Stimulated activated CD4-positive, alpha-beta T cell treated with anti-CD3 and anti-CD28 coated beads, Interleukin-12 subunit alpha, Interleukin-12 subunit beta, amount 100 ng/mL, for 4 hours (primary cell): ENCODE measurements around the gene HES3.

Experiments used
- DNase-seq: peaks from one replicate; pipeline ENCODE4 v3.0.0-alpha.2; 2020

HES3 gene, protein sequence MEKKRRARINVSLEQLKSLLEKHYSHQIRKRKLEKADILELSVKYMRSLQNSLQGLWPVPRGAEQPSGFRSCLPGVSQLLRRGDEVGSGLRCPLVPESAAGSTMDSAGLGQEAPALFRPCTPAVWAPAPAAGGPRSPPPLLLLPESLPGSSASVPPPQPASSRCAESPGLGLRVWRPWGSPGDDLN

DNA sequence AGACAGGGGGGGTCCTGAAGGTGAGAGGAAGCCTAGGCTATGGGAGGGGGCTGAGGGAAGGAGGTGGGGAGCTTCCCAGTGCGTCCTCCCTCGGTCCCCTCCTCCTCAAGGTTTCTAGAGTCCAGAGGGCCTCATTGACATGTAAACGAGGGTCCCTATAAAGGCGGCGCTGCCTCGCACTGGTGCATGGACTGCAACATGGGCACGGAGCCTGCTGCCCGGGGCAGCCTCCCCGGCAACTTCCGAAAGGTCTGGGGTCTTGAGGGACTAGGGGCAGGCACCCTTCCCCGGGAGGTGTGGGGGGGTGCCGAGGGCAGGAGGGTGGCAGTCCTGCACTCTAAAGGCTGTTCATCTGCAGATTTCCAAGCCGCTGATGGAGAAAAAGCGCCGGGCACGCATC lies at the start of gene HES3:
Gene HES3 (plus strand): TSS at position 187 of the 400 bp plus-strand sequence. CDS start 187 bp downstream, at position 374.
- DNase-seq: no peak

DNA sequence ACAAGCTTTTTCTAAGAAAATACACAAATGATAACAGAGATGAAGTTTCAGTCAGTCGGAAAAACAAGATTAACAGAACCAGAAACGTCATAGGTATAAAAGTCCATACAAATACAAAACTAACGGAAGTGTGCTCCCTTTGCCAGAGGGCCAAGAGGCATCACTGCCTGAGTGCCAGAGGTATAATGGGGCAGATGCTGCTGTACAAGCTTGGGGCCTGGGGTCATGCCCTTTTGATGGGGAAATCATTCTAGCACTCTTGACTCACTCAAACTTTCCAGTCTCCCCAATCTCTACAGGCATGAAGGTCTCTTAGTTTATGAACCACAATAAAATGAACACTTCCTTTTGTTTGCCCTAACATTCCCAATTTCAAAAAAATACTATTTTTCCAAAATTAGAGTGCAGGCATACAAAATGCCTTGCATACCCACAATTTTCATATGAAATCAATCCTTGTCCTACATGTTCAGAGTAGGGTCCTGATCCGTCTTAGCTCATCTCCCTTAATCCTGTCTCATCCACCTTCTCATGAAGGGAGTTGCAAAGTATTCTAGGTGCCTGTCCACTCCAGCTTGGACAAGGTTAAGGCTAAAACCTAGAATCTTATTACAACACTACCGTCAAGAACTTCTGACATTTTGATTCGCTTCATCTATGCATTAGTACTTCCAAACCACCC lies 46.1 kb upstream of the HES3 start:
- no peak for DNase-seq

DNA sequence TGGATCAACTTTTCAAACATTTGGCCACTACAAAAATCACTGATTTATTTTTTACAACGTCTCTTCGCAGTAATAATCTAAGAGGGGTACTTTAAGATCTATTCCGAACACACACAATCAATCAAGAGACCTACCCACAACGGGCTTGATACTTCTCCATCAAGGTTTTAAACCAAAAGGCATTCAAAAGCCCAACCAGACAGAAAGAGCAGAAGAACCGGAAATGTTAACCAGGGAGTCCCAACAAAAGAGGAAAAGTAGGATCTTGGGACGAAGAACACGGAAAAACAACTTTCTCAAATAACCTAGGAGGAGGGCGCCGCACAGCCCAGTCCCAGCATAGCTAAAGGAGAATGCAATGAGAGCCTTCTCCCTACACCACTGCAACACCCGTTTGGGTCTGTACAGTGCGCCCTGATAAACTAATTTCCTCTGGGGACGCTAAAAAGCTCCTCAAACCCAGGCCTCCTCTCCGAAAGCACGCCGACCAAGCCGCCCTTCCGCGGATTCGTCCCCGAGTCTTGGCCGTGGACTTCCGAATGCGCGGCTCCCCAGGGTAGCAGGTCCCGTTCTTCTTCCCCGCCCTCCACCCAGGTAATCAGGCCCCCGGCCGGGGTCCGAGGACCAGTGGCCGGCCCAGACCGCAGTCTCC lies 45.2 kb upstream of the HES3 start:
- DNase-seq: no peak

DNA sequence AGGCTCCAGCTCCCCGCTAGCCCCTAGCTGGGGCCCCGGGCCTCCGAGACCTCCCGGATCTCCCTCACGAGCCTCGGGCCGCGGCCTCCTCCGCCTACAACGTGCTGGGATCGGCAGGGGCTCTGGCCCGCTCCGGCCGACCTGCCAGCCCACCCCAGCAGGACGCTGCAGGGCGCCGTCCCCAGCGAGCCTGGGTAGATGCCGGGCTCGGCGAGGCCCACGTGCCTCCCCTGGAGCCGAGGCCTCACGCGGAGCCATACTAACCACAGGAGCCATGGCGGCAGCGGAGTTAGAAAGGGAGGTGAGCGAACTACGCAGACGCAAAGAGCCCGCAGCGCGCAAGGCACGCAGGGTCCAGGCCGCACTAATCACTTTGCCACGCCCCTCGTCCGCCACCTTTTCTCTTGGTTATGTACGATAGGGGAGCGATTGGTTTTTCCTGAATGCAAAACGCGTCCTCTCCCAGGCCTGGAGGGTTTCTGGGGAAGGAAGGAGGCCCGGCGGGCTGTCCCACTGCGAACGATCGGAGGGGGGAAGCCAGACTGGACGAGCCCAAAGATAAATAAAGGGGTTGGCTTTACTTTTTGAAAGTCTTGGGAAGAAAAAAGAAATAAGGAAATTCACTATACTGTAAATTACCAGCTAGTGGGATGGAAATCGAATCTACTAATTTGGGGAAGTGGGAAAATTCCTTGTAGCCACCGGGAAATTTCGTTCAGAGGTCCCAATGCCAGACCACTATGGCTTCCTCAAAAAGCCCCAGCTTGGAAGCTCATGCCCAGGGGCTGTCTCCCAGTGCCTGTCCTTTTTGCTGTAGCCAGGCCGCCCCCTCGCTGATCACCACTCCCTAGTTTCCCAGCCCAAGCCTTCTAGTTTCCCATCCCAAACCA lies 44.4 kb upstream of the HES3 start, which contains the start of gene RPL22:
Gene RPL22 (minus strand): TSS at position 298 of the 890 bp plus-strand sequence. CDS start 22 bp downstream, at position 276.
- DNase-seq: peak; percentile 96

DNA sequence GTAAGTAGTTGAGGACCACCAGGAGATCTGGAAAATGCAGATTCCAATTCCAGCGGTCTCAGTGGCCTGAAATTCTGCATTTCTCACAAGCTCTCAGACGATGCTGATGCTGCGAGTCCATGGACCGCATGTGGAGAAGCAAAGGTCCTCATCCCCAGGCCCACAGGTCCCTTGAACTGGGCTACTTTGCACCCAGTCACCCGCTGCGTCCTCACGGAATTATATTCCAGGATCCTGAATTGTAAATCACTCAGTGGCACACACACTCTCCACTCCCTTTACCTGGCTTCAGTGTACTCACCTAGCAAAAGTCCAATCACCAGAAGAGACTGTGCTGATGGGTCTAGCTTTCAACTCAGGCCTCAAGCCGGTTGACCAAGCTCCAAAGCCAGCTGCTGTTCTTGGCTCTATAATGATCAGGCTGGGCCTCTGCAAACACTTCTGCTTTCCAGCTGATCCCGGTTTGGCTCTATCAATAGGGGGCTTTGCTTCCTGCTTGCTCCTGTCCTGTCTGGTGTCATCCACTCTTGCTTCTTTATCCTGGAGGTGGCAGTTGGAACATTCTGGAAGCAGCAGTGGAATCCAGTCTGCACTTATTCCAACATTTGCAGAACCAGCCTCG lies 43.7 kb upstream of the HES3 start:
- DNase-seq: no peak

DNA sequence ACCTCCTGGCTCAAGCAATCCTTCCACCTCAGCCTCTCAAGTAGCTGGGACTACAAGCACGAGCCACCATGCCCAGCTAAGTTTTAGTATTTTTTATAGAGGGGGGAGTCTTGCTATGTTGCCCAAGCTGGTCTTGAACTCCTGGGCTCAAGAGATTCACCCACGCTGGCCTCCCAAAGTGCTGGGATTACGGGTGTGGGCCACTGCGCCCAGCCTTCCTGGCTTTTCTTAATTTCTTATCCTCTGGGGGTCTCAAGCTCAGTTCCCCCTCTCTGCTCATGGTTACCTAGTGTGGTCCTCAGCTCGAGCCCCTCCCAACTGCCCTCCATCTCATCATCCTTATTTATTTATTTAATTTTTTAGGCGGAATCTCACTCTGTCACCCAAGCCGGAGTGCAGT lies 41.7 kb upstream of the HES3 start:
- DNase-seq: no peak

DNA sequence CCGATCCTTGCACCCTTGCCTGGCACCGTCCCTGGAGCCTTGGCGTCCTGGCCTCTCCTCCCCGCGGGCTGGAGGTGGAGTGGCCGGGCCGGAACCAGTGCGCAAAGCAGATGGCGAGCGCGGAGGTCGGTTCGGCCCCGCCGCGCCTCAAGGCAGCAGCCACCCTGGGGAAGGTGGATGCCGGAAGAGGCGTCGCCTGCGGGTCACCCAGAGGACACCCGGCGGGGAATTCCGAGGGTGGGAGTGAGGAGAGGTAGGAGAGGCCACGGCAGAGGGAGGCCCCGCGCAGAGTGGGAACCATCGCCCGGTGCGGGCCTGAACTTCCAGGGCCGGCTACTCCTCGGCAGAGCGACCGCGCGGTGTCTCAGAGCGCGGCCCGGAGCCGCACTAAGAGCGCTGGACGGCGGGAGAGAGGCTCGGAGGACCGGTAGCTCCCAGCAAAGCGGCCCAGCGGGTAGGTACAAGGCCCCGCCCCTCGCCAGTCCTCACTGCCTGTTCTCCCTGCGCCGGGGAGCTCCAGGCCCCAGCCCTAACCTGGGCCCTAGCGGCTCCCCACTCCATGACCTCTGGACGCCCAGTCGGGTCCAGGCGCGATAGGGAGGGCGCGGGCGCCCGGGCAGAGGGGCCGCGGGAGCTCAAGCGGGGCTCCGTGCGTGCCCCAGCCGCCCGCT lies 38.0 kb upstream of the HES3 start, which contains the start of gene RNF207:
Gene RNF207 (plus strand): TSS at position 271 of the 671 bp plus-strand sequence. CDS start 417 bp downstream, outside the sequence.
- DNase-seq: peak; percentile 69

DNA sequence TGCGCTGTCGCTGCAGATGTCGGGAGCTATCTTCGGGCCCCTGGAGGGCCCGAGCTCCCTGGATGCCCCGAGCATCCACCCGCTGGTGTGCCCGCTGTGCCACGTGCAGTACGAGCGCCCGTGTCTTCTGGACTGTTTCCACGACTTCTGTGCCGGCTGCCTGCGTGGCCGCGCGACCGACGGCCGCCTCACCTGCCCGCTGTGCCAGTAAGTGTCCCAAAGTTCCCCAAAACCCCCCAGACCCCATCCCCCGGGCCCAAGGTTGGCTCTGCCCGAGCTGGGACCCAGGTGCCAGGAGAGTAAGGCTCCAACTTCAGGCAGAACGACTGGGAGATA lies 37.5 kb upstream of the HES3 start:
- DNase-seq: no peak

DNA sequence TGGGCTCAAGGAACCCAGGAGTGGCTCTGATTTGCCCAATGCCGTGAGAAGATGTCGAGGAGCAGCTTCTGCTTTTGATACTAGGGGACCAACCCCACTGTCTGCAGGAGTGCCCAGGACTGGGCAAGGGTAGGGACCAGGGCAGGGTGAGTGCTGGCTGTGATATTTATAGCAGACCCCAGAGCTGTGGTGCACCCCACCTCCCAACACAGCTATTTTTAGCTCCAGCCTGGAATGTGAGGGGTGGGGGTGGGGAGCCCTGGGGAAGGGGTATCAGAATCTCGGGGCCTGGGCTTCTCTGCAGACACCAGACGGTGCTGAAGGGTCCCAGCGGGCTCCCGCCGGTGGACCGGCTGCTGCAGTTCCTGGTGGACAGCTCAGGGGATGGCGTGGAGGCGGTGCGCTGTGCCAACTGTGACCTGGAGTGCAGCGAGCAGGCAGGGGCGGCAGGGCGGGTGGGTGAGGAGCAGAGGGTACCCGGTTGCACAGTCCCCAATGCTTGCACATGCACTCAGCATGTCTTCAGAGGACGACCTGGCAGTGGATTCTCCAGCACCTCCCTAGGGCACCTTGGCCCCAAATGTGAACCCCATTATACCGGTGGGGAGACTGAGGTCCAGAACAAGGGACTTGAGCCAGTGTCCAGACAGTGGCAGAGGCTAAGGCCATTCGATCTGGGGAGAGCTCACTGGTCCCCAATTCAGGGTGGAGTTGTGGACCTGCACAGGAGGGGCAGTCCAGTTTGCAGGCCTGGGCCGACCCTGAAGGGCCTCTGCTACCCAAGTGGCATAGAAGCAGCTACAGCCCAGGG lies 36.7 kb upstream of the HES3 start:
- no peak for DNase-seq

DNA sequence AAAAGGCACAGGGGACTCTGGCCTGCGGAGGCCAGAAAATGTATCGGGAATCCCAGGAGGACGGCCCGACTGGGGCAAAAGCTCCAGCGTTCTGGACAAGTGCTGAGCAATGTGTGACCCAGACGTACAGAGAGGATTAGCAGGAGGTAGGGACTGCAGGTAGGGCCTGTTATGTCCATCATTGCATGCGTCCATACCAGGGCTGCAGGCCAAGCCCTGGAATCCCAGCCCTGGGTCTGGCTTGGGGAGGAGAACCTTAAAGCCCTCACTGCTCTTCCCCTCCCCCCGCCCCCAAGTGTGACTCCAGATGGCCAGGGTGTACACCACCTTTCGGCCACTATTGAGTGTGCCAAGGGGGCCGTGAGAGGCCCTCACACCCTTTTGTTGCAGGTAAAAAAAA lies 36.1 kb upstream of the HES3 start:
- DNase-seq: no peak

DNA sequence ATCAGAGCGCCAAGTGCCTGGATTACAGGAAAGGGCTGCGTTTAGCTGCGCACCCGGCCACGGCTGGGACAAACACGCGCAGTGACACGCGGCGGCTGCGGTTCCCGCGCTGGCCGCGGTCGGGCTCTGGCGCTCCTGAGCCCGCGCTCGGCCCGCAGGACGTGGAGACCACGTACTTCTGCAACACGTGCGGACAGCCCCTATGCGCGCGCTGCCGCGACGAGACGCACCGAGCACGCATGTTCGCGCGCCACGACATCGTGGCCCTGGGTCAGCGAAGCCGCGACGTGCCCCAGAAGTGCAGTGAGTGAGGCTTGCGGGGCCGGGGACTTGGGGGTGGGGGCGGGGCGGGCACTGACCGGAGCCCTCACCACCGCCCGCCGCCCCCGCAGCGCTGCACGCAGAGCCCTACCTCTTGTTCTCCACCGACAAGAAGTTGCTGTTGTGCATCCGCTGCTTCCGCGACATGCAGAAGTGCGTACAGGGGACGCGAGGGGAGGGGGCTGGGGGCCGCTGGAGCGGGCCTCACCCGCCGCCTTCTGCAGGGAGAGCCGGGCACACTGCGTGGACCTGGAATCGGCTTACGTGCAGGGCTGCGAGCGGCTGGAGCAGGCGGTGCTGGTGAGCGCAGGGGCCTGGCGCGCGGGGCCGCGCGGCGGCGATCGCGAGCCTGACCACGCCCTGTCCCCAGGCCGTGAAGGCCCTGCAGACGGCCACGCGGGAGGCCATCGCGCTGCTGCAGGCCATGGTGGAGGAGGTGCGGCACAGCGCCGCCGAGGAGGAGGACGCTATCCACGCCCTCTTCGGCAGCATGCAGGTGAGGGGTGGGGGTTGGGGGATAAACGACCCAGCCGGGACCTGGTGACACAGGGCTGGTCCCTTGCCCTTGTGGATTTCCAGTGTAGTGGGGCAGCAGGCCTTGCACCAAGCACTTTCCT lies 35.0 kb upstream of the HES3 start:
- DNase-seq: peak; percentile 32

DNA sequence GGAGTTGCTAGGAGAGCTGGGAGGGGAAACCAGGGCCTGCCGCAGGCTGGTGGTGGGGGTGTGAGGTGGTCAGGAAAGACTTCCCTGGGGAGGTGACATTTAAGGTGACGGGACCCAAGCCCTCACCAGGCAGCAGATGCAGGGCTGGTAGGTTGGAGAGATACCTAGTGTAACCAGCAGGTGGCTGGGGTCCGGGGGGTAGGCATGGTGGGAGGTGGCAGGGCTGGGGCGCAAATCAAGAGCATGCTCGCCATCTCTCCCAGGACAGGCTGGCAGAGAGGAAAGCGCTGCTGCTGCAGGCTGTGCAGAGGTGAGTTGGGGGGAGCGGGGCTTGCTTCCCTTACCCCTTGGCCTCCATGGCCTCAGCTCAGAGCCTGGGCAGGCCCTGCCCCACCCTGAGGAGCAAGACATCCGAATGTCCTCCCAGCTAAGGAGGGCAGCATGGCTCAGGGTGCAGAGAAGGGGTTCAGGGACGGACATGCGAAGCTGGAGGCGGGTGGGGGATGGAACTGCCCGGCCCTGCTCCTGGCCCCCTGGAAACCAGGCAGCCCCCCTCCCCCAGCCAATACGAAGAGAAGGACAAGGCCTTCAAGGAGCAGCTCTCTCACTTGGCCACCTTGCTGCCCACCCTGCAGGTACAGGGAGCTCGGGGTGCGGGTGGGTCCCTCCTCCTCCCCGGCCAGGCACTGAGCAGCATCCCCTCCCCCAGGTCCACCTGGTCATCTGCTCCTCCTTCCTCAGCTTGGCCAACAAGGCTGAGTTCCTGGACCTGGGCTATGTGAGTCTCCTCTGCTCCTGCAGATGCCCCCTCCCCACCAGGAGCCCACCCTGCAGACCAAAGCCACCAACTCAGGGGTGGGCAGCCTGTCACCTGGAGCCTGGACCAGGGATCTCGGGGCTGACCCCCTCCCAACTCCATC lies 34.1 kb upstream of the HES3 start:
- DNase-seq: peak; percentile 10

DNA sequence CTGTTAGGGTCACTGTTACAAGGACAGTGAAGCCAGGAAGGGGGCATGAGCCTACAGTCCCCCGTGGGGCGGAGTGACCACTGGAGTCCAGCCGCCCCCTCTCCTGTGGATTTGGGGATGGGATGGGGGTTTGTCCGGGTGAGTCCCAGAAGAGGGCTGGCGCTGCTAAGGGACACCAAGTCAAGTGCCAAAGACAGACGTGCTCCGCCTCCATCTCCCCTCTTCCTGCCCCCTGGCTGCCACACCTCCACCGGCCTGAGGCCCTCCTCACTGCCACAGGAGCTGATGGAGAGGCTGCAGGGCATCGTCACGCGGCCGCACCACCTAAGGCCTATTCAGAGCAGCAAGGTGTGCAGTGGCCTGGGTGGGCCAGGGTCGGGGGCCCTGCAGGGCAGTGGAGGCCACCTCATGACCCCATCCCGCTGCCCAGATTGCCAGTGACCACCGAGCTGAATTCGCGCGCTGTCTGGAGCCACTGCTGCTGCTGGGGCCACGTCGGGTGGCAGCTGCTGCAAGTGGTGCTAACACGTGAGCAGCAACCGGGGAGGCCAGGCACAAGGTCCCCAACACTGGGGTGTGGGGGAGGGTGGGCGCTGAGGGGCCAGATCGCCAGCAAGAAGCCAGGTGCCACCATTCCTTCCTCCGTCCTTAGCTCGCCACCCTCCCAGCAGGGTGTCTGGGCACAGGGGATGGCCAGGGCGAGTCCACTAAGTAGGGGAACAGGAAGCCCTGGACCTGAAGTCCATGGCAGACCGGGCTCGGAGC lies 33.2 kb upstream of the HES3 start:
- DNase-seq: no peak

DNA sequence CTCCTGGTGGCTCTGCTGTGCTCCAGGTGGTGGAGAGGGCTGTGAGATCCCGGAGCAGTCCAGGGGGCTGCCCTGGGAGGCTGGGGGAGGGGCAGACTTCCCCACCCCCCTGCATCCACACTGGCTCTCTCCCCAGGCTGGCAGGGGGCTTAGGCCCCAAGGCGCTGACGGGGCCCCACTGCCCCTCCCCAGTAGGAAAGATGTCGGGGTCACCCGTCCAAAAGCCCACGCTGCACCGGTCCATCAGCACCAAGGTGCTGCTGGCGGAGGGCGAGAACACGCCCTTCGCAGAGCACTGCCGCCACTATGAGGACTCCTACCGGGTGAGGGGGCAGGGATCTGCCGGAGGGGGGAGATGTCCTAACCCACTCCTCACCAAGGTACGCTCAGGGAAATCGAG lies 32.2 kb upstream of the HES3 start:
- DNase-seq: no peak

DNA sequence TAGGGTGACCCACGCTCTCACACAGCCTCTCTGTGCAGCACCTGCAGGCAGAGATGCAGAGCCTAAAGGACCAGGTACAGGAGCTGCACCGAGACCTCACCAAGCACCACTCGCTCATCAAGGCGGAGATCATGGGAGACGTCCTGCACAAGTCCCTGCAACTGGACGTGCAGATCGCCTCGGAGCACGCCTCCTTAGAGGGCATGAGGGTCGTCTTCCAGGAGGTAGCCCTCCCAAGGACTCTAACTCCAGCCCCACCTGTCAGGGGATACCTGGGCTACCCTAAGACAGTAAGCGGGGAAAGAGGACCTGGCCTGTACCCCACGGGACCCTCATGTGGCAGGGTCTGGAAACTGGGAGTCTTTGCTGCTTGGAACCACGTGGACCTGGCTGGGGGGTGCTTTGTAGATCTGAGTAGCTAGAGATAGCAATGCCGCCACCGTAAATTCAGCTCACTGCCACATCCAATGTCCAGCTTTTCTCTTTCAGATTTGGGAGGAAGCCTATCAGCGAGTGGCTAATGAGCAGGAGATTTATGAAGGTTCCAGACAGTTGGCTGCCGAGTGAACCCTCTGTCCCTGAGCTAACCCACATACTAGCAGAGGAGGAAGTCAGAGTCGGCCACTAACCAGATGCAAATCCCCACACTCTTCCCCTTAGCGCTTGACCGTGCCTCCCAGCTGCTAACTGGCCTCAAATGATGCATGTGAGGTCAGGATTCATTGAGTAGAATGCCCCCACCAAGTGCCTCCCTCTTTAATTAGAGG lies 31.6 kb upstream of the HES3 start:
- no peak for DNase-seq

DNA sequence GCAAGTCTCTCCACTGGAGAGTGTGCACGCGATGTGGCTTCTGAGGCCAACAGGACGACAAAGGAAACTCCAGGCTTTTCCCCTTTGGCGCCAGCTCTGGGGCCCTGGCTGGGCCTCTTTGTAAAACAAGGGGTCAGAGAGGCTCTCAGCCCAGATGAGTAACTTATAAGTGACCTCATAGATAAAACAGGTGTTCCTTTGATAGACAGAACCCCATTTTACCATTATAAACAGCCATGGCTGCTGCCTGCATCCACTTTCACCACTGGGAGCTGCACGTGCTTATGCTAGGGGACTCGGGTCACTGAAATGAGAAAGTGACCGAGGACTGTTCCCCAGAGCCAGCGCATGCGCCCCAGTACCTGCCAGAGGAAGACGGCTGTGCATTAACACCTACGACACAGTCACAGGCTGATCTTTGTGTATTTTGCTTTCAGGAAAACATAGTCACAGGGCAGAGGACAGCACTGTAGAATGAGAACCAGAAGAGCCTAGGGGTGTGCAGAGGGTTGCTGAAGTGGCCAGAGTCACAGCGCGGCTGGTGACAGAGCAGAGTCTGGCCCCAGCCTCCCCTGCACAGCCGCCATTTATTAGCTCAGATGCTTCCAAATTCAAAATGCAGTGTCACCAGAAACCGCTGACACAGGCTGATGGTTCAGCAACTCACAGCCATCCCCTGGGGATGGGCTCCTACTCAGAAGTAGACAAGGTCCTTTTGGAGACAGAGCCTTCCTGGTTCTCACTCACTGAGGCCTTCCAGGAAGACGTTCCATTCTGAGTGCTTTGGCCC lies 25.4 kb upstream of the HES3 start:
- DNase-seq: no peak
